SK-N-SH treated with all-trans-retinoic acid at 6 μM for 48 hours (cell line): ENCODE measurements around the gene PLEKHM3.

ENCODE experiments used
- ATAC-seq: fragments of 200-7000 bp; cut with Tn5 transposase; 3 replicates; pipeline ENCODE4 v1.9.1; 2020; ENCODE audit warnings: mild to moderate bottlenecking, moderate library complexity
- ARNTL ChIP-seq: fragments of 450-650 bp; formaldehyde crosslinking; IDR thresholded peaks from 2 replicates; pipeline ENCODE4 v1.5.0; 2020; ENCODE audit warnings: low read depth, mild to moderate bottlenecking, moderate library complexity, borderline replicate concordance
- BACH2 ChIP-seq: fragments of 250-450 bp; sonication (Bioruptor Pico); IDR thresholded peaks from 2 replicates; pipeline ENCODE4 v1.9.0; 2021; ENCODE audit warnings: mild to moderate bottlenecking, borderline replicate concordance
- CREB5 ChIP-seq: fragments of 250-450 bp; sonication (Bioruptor Pico); IDR thresholded peaks from 2 replicates; pipeline ENCODE4 v1.5.1; 2020; ENCODE audit warnings: low read depth, mild to moderate bottlenecking, moderate library complexity
- CSDC2 ChIP-seq: fragments of 250-450 bp; sonication (Bioruptor Pico); IDR thresholded peaks from 2 replicates; pipeline ENCODE4 v1.5.0; 2020; ENCODE audit warnings: mild to moderate bottlenecking, moderate library complexity
- CSRNP3 ChIP-seq: fragments of 250-450 bp; sonication (Bioruptor Pico); IDR thresholded peaks from 2 replicates; pipeline ENCODE4 v1.5.1; 2021; ENCODE audit warnings: mild to moderate bottlenecking, moderate library complexity
- ESRRG ChIP-seq: fragments of 250-450 bp; sonication (Bioruptor Pico); IDR thresholded peaks from 2 replicates; pipeline ENCODE4 v1.6.1; 2021; ENCODE audit warnings: mild to moderate bottlenecking
- GLIS3 ChIP-seq: fragments of 250-450 bp; sonication (Bioruptor Pico); IDR thresholded peaks from 2 replicates; pipeline ENCODE4 v1.5.0; 2020; ENCODE audit warnings: mild to moderate bottlenecking, moderate library complexity
- ISL1 ChIP-seq: fragments of 250-450 bp; sonication (Bioruptor Pico); IDR thresholded peaks from 2 replicates; pipeline ENCODE4 v2.1.2; 2022; ENCODE audit warnings: mild to moderate bottlenecking, moderate library complexity
- OSR1 ChIP-seq: fragments of 250-450 bp; sonication (Bioruptor Pico); IDR thresholded peaks from 2 replicates; pipeline ENCODE4 v1.8.0; 2022; ENCODE audit warnings: moderate library complexity, mild to moderate bottlenecking, inconsistent platforms
- PATZ1 ChIP-seq: fragments of 250-450 bp; sonication (Bioruptor Pico); IDR thresholded peaks from 2 replicates; pipeline ENCODE4 v1.8.0; 2020; ENCODE audit warnings: mild to moderate bottlenecking, moderate library complexity, borderline replicate concordance
- POU6F1 ChIP-seq: fragments of 250-450 bp; sonication (Bioruptor Pico); IDR thresholded peaks from 2 replicates; pipeline ENCODE4 v1.8.0; 2021; ENCODE audit warnings: low read depth, mild to moderate bottlenecking, moderate library complexity, borderline replicate concordance
- RARB ChIP-seq: fragments of 250-450 bp; sonication (Bioruptor Pico); IDR thresholded peaks from 2 replicates; pipeline ENCODE4 v1.8.0; 2021; ENCODE audit warnings: mild to moderate bottlenecking, moderate library complexity
- SNAI2 ChIP-seq: fragments of 250-450 bp; sonication (Bioruptor Pico); IDR thresholded peaks from 2 replicates; pipeline ENCODE4 v1.5.0; 2020; ENCODE audit warnings: mild to moderate bottlenecking, moderate library complexity
- TCF4 ChIP-seq: fragments of 250-450 bp; sonication (Bioruptor Pico); IDR thresholded peaks from 2 replicates; pipeline ENCODE4 v1.8.0; 2021; ENCODE audit warnings: mild to moderate bottlenecking, moderate library complexity, borderline replicate concordance
- TOX ChIP-seq: fragments of 250-450 bp; sonication (Bioruptor Pico); IDR thresholded peaks from 2 replicates; pipeline ENCODE4 v1.8.0; 2021; ENCODE audit warnings: mild to moderate bottlenecking, moderate library complexity, borderline replicate concordance
- ZC3H10 ChIP-seq: fragments of 250-450 bp; sonication (Bioruptor Pico); IDR thresholded peaks from 2 replicates; pipeline ENCODE4 v1.5.1; 2021; ENCODE audit warnings: mild to moderate bottlenecking, moderate library complexity
- ZFP3 ChIP-seq: fragments of 250-450 bp; sonication (Bioruptor Pico); IDR thresholded peaks from 2 replicates; pipeline ENCODE4 v1.5.0; 2020; ENCODE audit warnings: mild to moderate bottlenecking, moderate library complexity
- ZFP30 ChIP-seq: fragments of 450-650 bp; formaldehyde crosslinking; IDR thresholded peaks from 2 replicates; pipeline ENCODE4 v1.5.0; 2022; ENCODE audit warnings: mild to moderate bottlenecking, moderate library complexity
- ZNF70 ChIP-seq: fragments of 450-650 bp; formaldehyde crosslinking; IDR thresholded peaks from 2 replicates; pipeline ENCODE4 v1.5.0; 2020; ENCODE audit warnings: mild to moderate bottlenecking, moderate library complexity
- ZNF8 ChIP-seq: fragments of 450-650 bp; formaldehyde crosslinking; IDR thresholded peaks from 2 replicates; pipeline ENCODE4 v1.5.0; 2020; ENCODE audit warnings: mild to moderate bottlenecking, moderate library complexity

PLEKHM3 gene

GRCh38 chr2:207852791-207853190, 172.5 kb downstream of the PLEKHM3 start:
- no peak for ATAC-seq
- no peak for TF ChIP-seq ZC3H10
- no peak for TF ChIP-seq CSRNP3 (CRISPR knock-in tag)
- TF ChIP-seq TCF4 (CRISPR knock-in tag) = no peak
- TF ChIP-seq SNAI2 (CRISPR knock-in tag) = no peak
- no peak for TF ChIP-seq TOX (CRISPR knock-in tag)
- TF ChIP-seq OSR1 (CRISPR knock-in tag) = no peak
- TF ChIP-seq RARB (CRISPR knock-in tag) = no peak
- no peak for TF ChIP-seq POU6F1
- no peak for TF ChIP-seq ZFP3
- TF ChIP-seq PATZ1 = no peak
- TF ChIP-seq ISL1 = no peak
- TF ChIP-seq ESRRG (CRISPR knock-in tag) = no peak
- no peak for TF ChIP-seq ZNF8 (CRISPR knock-in tag)
- TF ChIP-seq ZFP30 (CRISPR knock-in tag) = no peak
- no peak for TF ChIP-seq CSDC2 (CRISPR knock-in tag)

- TF ChIP-seq SNAI2 (CRISPR knock-in tag) (no peak), ZFP30 (CRISPR knock-in tag) (no peak), POU6F1 (no peak), CREB5 (CRISPR knock-in tag) (no peak), GLIS3 (CRISPR knock-in tag) (no peak), ARNTL (CRISPR knock-in tag) (no peak), ZFP3 (no peak)
- no peak for ATAC-seq
These were observed 175.9 kb downstream of the PLEKHM3 start for GRCh38 chr2:207849443-207849842.

- ATAC-seq = no peak
- TF ChIP-seq ZNF70 (no peak), ESRRG (CRISPR knock-in tag) (no peak), GLIS3 (CRISPR knock-in tag) (no peak), TCF4 (CRISPR knock-in tag) (no peak)
These were observed 176.8 kb downstream of the PLEKHM3 start for GRCh38 chr2:207848545-207848928.

GRCh38 chr2:207847807-207848544, 177.4 kb downstream of the PLEKHM3 start:
- ATAC-seq = no peak
- no peak for TF ChIP-seq ZFP3
- no peak for TF ChIP-seq CREB5 (CRISPR knock-in tag)
- no peak for TF ChIP-seq BACH2 (CRISPR knock-in tag)
- no peak for TF ChIP-seq ARNTL (CRISPR knock-in tag)
- TF ChIP-seq ZNF70 = no peak
- no peak for TF ChIP-seq ZNF8 (CRISPR knock-in tag)
- no peak for TF ChIP-seq ZFP30 (CRISPR knock-in tag)
- TF ChIP-seq ZC3H10 = no peak
